Measurements from ENCODE around the gene EVC2. TPM values are rescaled to one million over a fixed set of nuclear protein-coding genes. Genes with fewer than 3 reads are reported as not detected.

EVC2 gene
- total RNA-seq, 1 experiment from 2014 or later, result 7.8 TPM

GRCh38 chr4:5589495-5589894 lies 118.9 kb downstream of the EVC2 start:
- Histone ChIP-seq H3K4ac (ENCODE audit: low read depth, low read length) (no peak overlapping the region), H3K27ac (ENCODE audit: insufficient read length, low read depth, low read length) (no peak overlapping the region), H2BK20ac (ENCODE audit: low read depth, low read length, poor library complexity, severe bottlenecking) (no peak overlapping the region), H3T11ph (ENCODE audit: low read length) (no peak overlapping the region), H2BK5ac (ENCODE audit: insufficient read length, low read length) (no peak overlapping the region), H4K8ac (replicated peaks; ENCODE audit: insufficient read length, low read depth, low read length) (no peak overlapping the region), H2BK15ac (ENCODE audit: low read depth, low read length) (no peak overlapping the region), H2BK120ac (ENCODE audit: low read depth, low read length, poor library complexity, severe bottlenecking) (no peak overlapping the region), H3K9ac (ENCODE audit: extremely low read depth, insufficient read length, low read length) (no peak overlapping the region), H3K56ac (ENCODE audit: insufficient read length, low read depth, low read length) (no peak overlapping the region), H3K4me1 (ENCODE audit: insufficient read depth, low read length) (no peaks in the 10 kb centered on the region), H3K27me3 (ENCODE audit: insufficient read depth, low read length) (no peaks in the 10 kb centered on the region), H4K5ac (ENCODE audit: insufficient read length, low read depth, low read length) (no peak overlapping the region), H3K23ac (ENCODE audit: insufficient read length, low read depth, low read length) (no peak overlapping the region), H3K9me3 (ENCODE audit: control insufficient read depth, low read depth, low read length) (peaks cover 5% of the 10 kb centered on the region), H3K23me2 (ENCODE audit: insufficient read length, low read depth, low read length, poor library complexity, severe bottlenecking) (no peaks in the 10 kb centered on the region), H3K4me2 (ENCODE audit: insufficient read depth, insufficient read length, low read length) (no peak overlapping the region), H4K91ac (ENCODE audit: insufficient read length, low read depth, low read length) (no peak overlapping the region), H3K18ac (ENCODE audit: insufficient read length, low read depth, low read length) (no peak overlapping the region), H3K79me1 (ENCODE audit: insufficient read depth, low read depth, low read length, poor library complexity, severe bottlenecking) (no peaks in the 10 kb centered on the region), H4K20me1 (ENCODE audit: control insufficient read depth, insufficient read depth, insufficient read length) (no peaks in the 10 kb centered on the region), H3K14ac (ENCODE audit: insufficient read depth, low read length) (no peak overlapping the region), H2BK12ac (ENCODE audit: insufficient read length, low read depth, low read length) (no peak overlapping the region), H2AFZ (ENCODE audit: low read length) (no peak overlapping the region), H3K79me2 (ENCODE audit: insufficient read depth, low read length) (no peaks in the 10 kb centered on the region), H2AK5ac (ENCODE audit: insufficient read length, low read length) (no peak overlapping the region)
- WGBS (ENCODE audit: extremely low coverage, insufficient read length, low lambda C conversion rate), result no CpG with 5 or more reads among the region's 2 CpGs
- H3K27me3 Mint-ChIP-seq (ENCODE audit: low read depth), result peaks cover 2% of the 10 kb centered on the region
- no peak overlapping the region for H3K27ac Mint-ChIP-seq
- no peak overlapping the region for H3K4me3 Mint-ChIP-seq
- no peak for DNase-seq
- TF ChIP-seq CTCF (conservative IDR thresholded peaks at IDR 0.05), result no peak
- H3K36me3 Mint-ChIP-seq (ENCODE audit: insufficient read depth in 1 of 3, low read depth in 3 of 3), result peaks cover 63 to 75% (median 69%) of the 10 kb centered on the region in 3 experiments
- peaks cover 45 to 51% of the 10 kb centered on the region in 2 experiments for H3K4me1 Mint-ChIP-seq
- H3K9me3 Mint-ChIP-seq, result peaks cover 64 to 67% of the 10 kb centered on the region in 2 experiments
